GM12892 (cell line): ENCODE measurements around the gene GAK.

Experiments
- POLR2A ChIP-seq: IDR thresholded peaks from 2 replicates; pipeline ENCODE4 v1.6.1; 2011; ENCODE audit warnings: low read depth, low read length, control low read depth
- POLR2AphosphoS5 ChIP-seq: IDR thresholded peaks from 2 replicates; pipeline ENCODE4 v1.6.1; 2011; ENCODE audit warnings: low read depth, low read length, control low read depth
- TAF1 ChIP-seq: IDR thresholded peaks from 2 replicates; pipeline ENCODE4 v1.6.1; 2011; ENCODE audit warnings: low read depth, mild to moderate bottlenecking, control low read depth, low read length, borderline replicate concordance

DNA sequence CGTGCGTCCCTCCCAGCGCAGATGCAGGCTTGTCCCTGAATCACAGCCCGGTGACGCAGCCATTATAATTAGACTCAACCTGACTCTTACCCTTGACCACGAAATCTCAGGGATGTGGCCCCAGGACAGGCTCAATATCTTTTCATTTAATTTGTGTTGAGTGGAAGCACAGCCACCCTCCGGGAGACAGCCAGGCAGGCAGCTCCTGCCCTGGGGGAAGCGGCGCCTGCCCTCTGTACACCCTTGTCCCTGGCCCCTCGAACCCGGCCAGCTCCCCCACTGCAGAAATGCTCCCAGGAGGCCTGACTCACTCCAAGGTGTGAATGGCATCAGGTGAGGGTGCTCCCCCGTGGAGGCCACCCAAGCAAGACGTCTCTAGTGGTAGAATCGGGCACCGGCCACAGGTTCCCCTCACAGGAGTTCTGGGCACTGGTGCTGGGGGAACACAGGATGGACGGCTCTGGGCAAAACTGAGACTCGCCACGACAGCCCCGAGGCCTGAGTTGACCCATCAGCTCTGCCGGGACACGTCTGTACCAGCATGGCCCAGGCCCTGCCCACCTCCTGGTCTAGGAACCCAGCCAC is 108.8 kb downstream of the GAK start:
- TF ChIP-seq POLR2AphosphoS5: no peak
- TF ChIP-seq TAF1: no peak
- TF ChIP-seq POLR2A: no peak
